Measurements from ENCODE around the gene KRT77.

- no peak for TF ChIP-seq ZNF362 (tag by site-specific recombination; IDR thresholded peaks at IDR 0.05)
- TF ChIP-seq MEIS1 (CRISPR knock-in tag; IDR thresholded peaks at IDR 0.05; ENCODE audit: borderline replicate concordance): no peak
- no peak for TF ChIP-seq ZBTB11 (tag by site-specific recombination; conservative IDR thresholded peaks at IDR 0.05; ENCODE audit: low read depth)
- TF ChIP-seq ZBTB20 (tag by site-specific recombination; IDR thresholded peaks at IDR 0.05): no peak
- TF ChIP-seq CTCF (tag by site-specific recombination; IDR thresholded peaks at IDR 0.05): no peak
- no peak for TF ChIP-seq ZNF747 (tag by site-specific recombination; IDR thresholded peaks at IDR 0.05)
- no peak for TF ChIP-seq ZNF302 (tag by site-specific recombination; IDR thresholded peaks at IDR 0.05; ENCODE audit: low read depth)
- no peak for TF ChIP-seq ZNF280D (tag by site-specific recombination; IDR thresholded peaks at IDR 0.05)
- no peak for TF ChIP-seq REST (tag by site-specific recombination; IDR thresholded peaks at IDR 0.05)
- no peak for TF ChIP-seq AEBP2 (tag by site-specific recombination; IDR thresholded peaks at IDR 0.05; ENCODE audit: borderline replicate concordance)
- TF ChIP-seq MYNN (tag by site-specific recombination; IDR thresholded peaks at IDR 0.05; ENCODE audit: borderline replicate concordance): no peak
- TF ChIP-seq YY1 (tag by site-specific recombination; IDR thresholded peaks at IDR 0.05): no peak
- no peak for TF ChIP-seq ZNF449 (tag by site-specific recombination; IDR thresholded peaks at IDR 0.05)
- TF ChIP-seq ZNF202 (tag by site-specific recombination; IDR thresholded peaks at IDR 0.05; ENCODE audit: borderline replicate concordance): no peak
These were observed 21.0 kb downstream of the KRT77 start for GRCh38 chr12:52682381-52682660.

Measured in HEK293 (cell line).